GM23248 (cell line): ENCODE results near the gene TAS2R38.

Source experiments
- EZH2 ChIP-seq: fragments of 200-600 bp; sonication (generic); IDR thresholded peaks from 2 replicates; pipeline ENCODE4 v1.6.1; 2018; ENCODE audit warnings: antibody characterized with exemption, mild to moderate bottlenecking; ENCODE audit not compliant: insufficient read depth, poor library complexity, severe bottlenecking
- EZH2phosphoT487 ChIP-seq: fragments of 200-600 bp; sonication (generic); IDR thresholded peaks from 2 replicates; pipeline ENCODE4 v1.6.1; 2018; ENCODE audit warnings: antibody characterized with exemption, moderate library complexity, mild to moderate bottlenecking, low read depth; ENCODE audit not compliant: insufficient read depth

- no peak for TF ChIP-seq EZH2
- TF ChIP-seq EZH2phosphoT487 = no peak
These were observed 44.6 kb upstream of the TAS2R38 start for GRCh38 chr7:142018154-142018553.
